Cardiac septum (tissue), 1 donor: ENCODE measurements around the gene PTPRE. TPM values are rescaled to one million over a fixed set of nuclear protein-coding genes. Genes with fewer than 3 reads are reported as not detected.

Source experiments
- DNase-seq: peaks from one replicate; pipeline ENCODE4 v3.0.0-alpha.2; 2020; ENCODE audit warnings: low spot score
- intact Hi-C: fragments of 100-400 bp; cut with DNase I; formaldehyde crosslinking; loops from one replicate; pipeline ENCODE4 v1.14.0; 2022
- total RNA-seq: library from RNA; stranded (reverse); fragmentation: NEBNext Ultra II Directional; extraction: Animal tissue kit (Norgen Biotek cat#: 25700); gene quantifications from one replicate; pipeline ENCODE4 v1.2.1, GENCODE V29; 2021
- donor health status: DM: no; HTN: no; CAD: no.

Gene PTPRE
- total RNA-seq, 1 donor from 2014 or later, result 51.1 TPM

- intact Hi-C loops, result loop anchor here (5.0 kb wide), 1 partner anchor 126 kb away; no protein-coding TSS in a partner anchor
- DNase-seq, result no peak
These were observed 14.3 kb downstream of the PTPRE start for GRCh38 chr10:127921075-127921752.

- no peak for DNase-seq
- intact Hi-C loops, result loop anchor here (2.0 to 5.0 kb wide), 2 partner anchors 13 to 126 kb away; no protein-coding TSS in a partner anchor
These were observed 14.8 kb downstream of the PTPRE start for GRCh38 chr10:127921753-127922145.

GRCh38 chr10:127922206-127922605 is 15.3 kb downstream of the PTPRE start:
- intact Hi-C loops, result loop anchor here (2.0 to 5.0 kb wide), 2 partner anchors 13 to 125 kb away; no protein-coding TSS in a partner anchor
- no peak for DNase-seq

- DNase-seq, result peak; percentile 90
These were observed 15.9 kb downstream of the PTPRE start for GRCh38 chr10:127922675-127923366.

GRCh38 chr10:127923646-127924045 is 16.7 kb downstream of the PTPRE start:
- intact Hi-C loops, result loop anchor here (1.0 to 5.0 kb wide), 3 partner anchors 10 to 124 kb away; no protein-coding TSS in a partner anchor
- DNase-seq, result no peak

More at GRCh38 chr10:127922675-127923366, 15.9 kb downstream of the PTPRE start:
- intact Hi-C loops, result loop anchor here (1.0 to 5.0 kb wide), 3 partner anchors 10 to 124 kb away; no protein-coding TSS in a partner anchor

- DNase-seq, result no peak
- intact Hi-C loops, result no loop called here
These were observed 18.7 kb downstream of the PTPRE start for GRCh38 chr10:127925471-127926207.

GRCh38 chr10:127926455-127926854 is 19.6 kb downstream of the PTPRE start:
- intact Hi-C loops, result no loop called here
- DNase-seq, result no peak

- DNase-seq, result no peak
- intact Hi-C loops, result no loop called here
These were observed 21.3 kb downstream of the PTPRE start for GRCh38 chr10:127928021-127928806.

- intact Hi-C loops, result no loop called here
- no peak for DNase-seq
These were observed 25.8 kb downstream of the PTPRE start for GRCh38 chr10:127932521-127933270.

GRCh38 chr10:127933271-127933670 is 26.4 kb downstream of the PTPRE start:
- DNase-seq, result no peak
- intact Hi-C loops, result no loop called here

GRCh38 chr10:127934383-127934782 is 27.5 kb downstream of the PTPRE start:
- intact Hi-C loops, result no loop called here
- DNase-seq, result no peak

GRCh38 chr10:127935071-127935561 is 28.2 kb downstream of the PTPRE start:
- no peak for DNase-seq

GRCh38 chr10:127937069-127937468 is 30.2 kb downstream of the PTPRE start:
- no peak for DNase-seq
- intact Hi-C loops, result no loop called here

More at GRCh38 chr10:127935071-127935561, 28.2 kb downstream of the PTPRE start:
- intact Hi-C loops, result no loop called here

- no peak for DNase-seq
- intact Hi-C loops, result no loop called here
These were observed 31.1 kb downstream of the PTPRE start for GRCh38 chr10:127937915-127938463.

GRCh38 chr10:127939786-127940330 is 33.0 kb downstream of the PTPRE start:
- no peak for DNase-seq
- intact Hi-C loops, result no loop called here

- intact Hi-C loops, result no loop called here
- DNase-seq, result no peak
These were observed 34.1 kb downstream of the PTPRE start for GRCh38 chr10:127940866-127941640.

GRCh38 chr10:127942811-127943210 is 35.9 kb downstream of the PTPRE start:
- intact Hi-C loops, result no loop called here
- DNase-seq, result no peak
